H9 (cell line): Measurements from ENCODE around the gene UTP18. TPM values are rescaled to one million over a fixed set of nuclear protein-coding genes. Genes with fewer than 3 reads are reported as not detected.

ENCODE experiments used
- DNase-seq: peaks from one replicate; pipeline ENCODE4 v3.0.0-alpha.2; 2017
- H2AFZ ChIP-seq: one replicate; pipeline ENCODE4 v1.6.1; 2013; ENCODE audit warnings: mild to moderate bottlenecking, low read length, control low read depth, moderate library complexity
- H2AK5ac ChIP-seq: 2 replicates; pipeline ENCODE4 v1.6.1; 2013; ENCODE audit warnings: low read length, control low read depth, mixed read lengths; ENCODE audit not compliant: insufficient read length
- H2BK120ac ChIP-seq: one replicate; pipeline ENCODE4 v1.6.1; 2013; ENCODE audit warnings: low read depth, mild to moderate bottlenecking, low read length, control low read depth, inconsistent platforms; ENCODE audit not compliant: poor library complexity, severe bottlenecking
- H2BK12ac ChIP-seq: 2 replicates; pipeline ENCODE4 v1.6.1; 2013; ENCODE audit warnings: low read length, control low read depth, mixed read lengths, low read depth; ENCODE audit not compliant: insufficient read length
- H2BK15ac ChIP-seq: 2 replicates; pipeline ENCODE4 v1.6.1; 2013; ENCODE audit warnings: low read depth, low read length, control low read depth
- H2BK20ac ChIP-seq: one replicate; pipeline ENCODE4 v1.6.1; 2013; ENCODE audit warnings: low read depth, mild to moderate bottlenecking, low read length, control low read depth, inconsistent platforms; ENCODE audit not compliant: poor library complexity, severe bottlenecking
- H2BK5ac ChIP-seq: 2 replicates; pipeline ENCODE4 v1.6.1; 2013; ENCODE audit warnings: low read length, control low read depth, mixed read lengths; ENCODE audit not compliant: insufficient read length
- H3K14ac ChIP-seq: 2 replicates; pipeline ENCODE4 v1.6.1; 2013; ENCODE audit warnings: low read length, control low read depth; ENCODE audit not compliant: insufficient read depth
- H3K18ac ChIP-seq: 2 replicates; pipeline ENCODE4 v1.6.1; 2013; ENCODE audit warnings: low read depth, mild to moderate bottlenecking, mixed read lengths, low read length, control low read depth; ENCODE audit not compliant: insufficient read length
- H3K23ac ChIP-seq: 2 replicates; pipeline ENCODE4 v1.6.1; 2013; ENCODE audit warnings: low read length, control low read depth, mixed read lengths, low read depth; ENCODE audit not compliant: insufficient read length
- H3K23me2 ChIP-seq: 2 replicates; pipeline ENCODE4 v1.6.1; 2013; ENCODE audit warnings: low read depth, mild to moderate bottlenecking, mixed read lengths, low read length, control low read depth; ENCODE audit not compliant: insufficient read length, poor library complexity, severe bottlenecking
- H3K27ac ChIP-seq: 2 replicates; pipeline ENCODE4 v1.5.1; 2013; ENCODE audit warnings: low read length, control low read depth, mixed read lengths, low read depth; ENCODE audit not compliant: insufficient read length
- H3K27me3 ChIP-seq: 2 replicates; pipeline ENCODE4 v1.6.1; 2013; ENCODE audit warnings: low read length, control low read depth, inconsistent platforms; ENCODE audit not compliant: insufficient read depth
- H3K4ac ChIP-seq: 2 replicates; pipeline ENCODE4 v1.6.1; 2013; ENCODE audit warnings: low read depth, mild to moderate bottlenecking, control low read depth, inconsistent platforms, low read length, moderate library complexity
- H3K4me1 ChIP-seq: 2 replicates; pipeline ENCODE4 v1.6.1; 2013; ENCODE audit warnings: low read length, control low read depth, inconsistent platforms; ENCODE audit not compliant: insufficient read depth
- H3K4me2 ChIP-seq: 2 replicates; pipeline ENCODE4 v1.6.1; 2013; ENCODE audit warnings: low read length, control low read depth, mixed read lengths; ENCODE audit not compliant: insufficient read length, insufficient read depth
- H3K56ac ChIP-seq: 2 replicates; pipeline ENCODE4 v1.6.1; 2013; ENCODE audit warnings: low read depth, mild to moderate bottlenecking, mixed read lengths, low read length, control low read depth; ENCODE audit not compliant: insufficient read length
- H3K79me1 ChIP-seq: 2 replicates; pipeline ENCODE4 v1.6.1; 2013; ENCODE audit warnings: low read depth, mild to moderate bottlenecking, moderate library complexity, low read length, control low read depth, inconsistent platforms; ENCODE audit not compliant: insufficient read depth, poor library complexity, severe bottlenecking
- H3K79me2 ChIP-seq: 2 replicates; pipeline ENCODE4 v1.6.1; 2013; ENCODE audit warnings: low read length, control low read depth, inconsistent platforms; ENCODE audit not compliant: insufficient read depth
- H3K9ac ChIP-seq: 2 replicates; pipeline ENCODE4 v1.6.1; 2013; ENCODE audit warnings: low read length, control low read depth, mixed read lengths; ENCODE audit not compliant: insufficient read length; ENCODE audit errors: extremely low read depth
- H3K9me3 ChIP-seq: one replicate; pipeline ENCODE4 v1.6.1; 2013; ENCODE audit warnings: low read depth, low read length, inconsistent platforms; ENCODE audit not compliant: control insufficient read depth
- H3T11ph ChIP-seq: one replicate; pipeline ENCODE4 v1.6.1; 2013; ENCODE audit warnings: mild to moderate bottlenecking, low read length, control low read depth, inconsistent platforms
- H4K20me1 ChIP-seq: one replicate; pipeline ENCODE4 v1.6.1; 2013; ENCODE audit not compliant: control insufficient read depth, insufficient read length, insufficient read depth
- H4K5ac ChIP-seq: 2 replicates; pipeline ENCODE4 v1.6.1; 2013; ENCODE audit warnings: low read depth, mild to moderate bottlenecking, mixed read lengths, low read length, control low read depth; ENCODE audit not compliant: insufficient read length
- H4K8ac ChIP-seq: replicated peaks from 2 replicates; pipeline ENCODE4 v1.6.1; 2013; ENCODE audit warnings: low read length, control low read depth, mixed read lengths, low read depth; ENCODE audit not compliant: insufficient read length
- H4K91ac ChIP-seq: 2 replicates; pipeline ENCODE4 v1.6.1; 2013; ENCODE audit warnings: low read depth, mild to moderate bottlenecking, moderate library complexity, mixed read lengths, low read length, control low read depth; ENCODE audit not compliant: insufficient read length
- H3K27ac Mint-ChIP-seq, 3 experiments: 2 replicates in 2 of 3; 3 replicates in 1 of 3; pipeline ENCODE4 v1.8.0; 2020 to 2021; ENCODE audit warnings: mixed read lengths in 3 of 3, mild to moderate bottlenecking in 1 of 3, moderate library complexity in 1 of 3
- H3K27me3 Mint-ChIP-seq: 2 replicates; pipeline ENCODE4 v1.8.0; 2021; ENCODE audit warnings: low read depth, mild to moderate bottlenecking, moderate library complexity, mixed read lengths
- H3K36me3 Mint-ChIP-seq, 3 experiments: 2 replicates in 2 of 3; 3 replicates in 1 of 3; pipeline ENCODE4 v1.8.0; 2020 to 2021; ENCODE audit warnings: low read depth in 3 of 3, mixed read lengths in 3 of 3; ENCODE audit not compliant: insufficient read depth in 1 of 3
- H3K4me1 Mint-ChIP-seq, 2 experiments: 2 replicates each; pipeline ENCODE4 v1.8.0; 2020; ENCODE audit warnings: mixed read lengths in 2 of 2
- H3K4me3 Mint-ChIP-seq, 2 experiments: 2 replicates in 1 of 2; 3 replicates in 1 of 2; pipeline ENCODE4 v1.8.0; 2020 to 2021; ENCODE audit warnings: mild to moderate bottlenecking in 2 of 2, mixed read lengths in 2 of 2, moderate library complexity in 1 of 2
- H3K9me3 Mint-ChIP-seq, 2 experiments: 2 replicates in 1 of 2; 3 replicates in 1 of 2; pipeline ENCODE4 v1.8.0; 2020; ENCODE audit warnings: mild to moderate bottlenecking in 2 of 2, mixed read lengths in 2 of 2, moderate library complexity in 1 of 2
- CTCF ChIP-seq: fragments of 200-600 bp; sonication (generic); conservative IDR thresholded peaks from 3 replicates; pipeline ENCODE4 v1.8.0; 2021; ENCODE audit warnings: antibody characterized with exemption, mild to moderate bottlenecking
- WGBS: extraction: QIAGEN DNeasy Blood & Tissue Kit; methylation state at CpG from one replicate; pipeline ENCODE4 v1.1.7; 2013; ENCODE audit warnings: missing lambda C conversion rate, low lambda C conversion rate, mixed read lengths; ENCODE audit not compliant: insufficient read length; ENCODE audit errors: extremely low coverage; 5-methylcytosine and 5-hydroxymethylcytosine counted together
- total RNA-seq: library from RNA; stranded (reverse); gene quantifications from 2 replicates; pipeline ENCODE4 v1.2.1, GENCODE V29; 2021

Gene UTP18
- total RNA-seq, 1 experiment from 2014 or later, result 79.5 TPM

DNA sequence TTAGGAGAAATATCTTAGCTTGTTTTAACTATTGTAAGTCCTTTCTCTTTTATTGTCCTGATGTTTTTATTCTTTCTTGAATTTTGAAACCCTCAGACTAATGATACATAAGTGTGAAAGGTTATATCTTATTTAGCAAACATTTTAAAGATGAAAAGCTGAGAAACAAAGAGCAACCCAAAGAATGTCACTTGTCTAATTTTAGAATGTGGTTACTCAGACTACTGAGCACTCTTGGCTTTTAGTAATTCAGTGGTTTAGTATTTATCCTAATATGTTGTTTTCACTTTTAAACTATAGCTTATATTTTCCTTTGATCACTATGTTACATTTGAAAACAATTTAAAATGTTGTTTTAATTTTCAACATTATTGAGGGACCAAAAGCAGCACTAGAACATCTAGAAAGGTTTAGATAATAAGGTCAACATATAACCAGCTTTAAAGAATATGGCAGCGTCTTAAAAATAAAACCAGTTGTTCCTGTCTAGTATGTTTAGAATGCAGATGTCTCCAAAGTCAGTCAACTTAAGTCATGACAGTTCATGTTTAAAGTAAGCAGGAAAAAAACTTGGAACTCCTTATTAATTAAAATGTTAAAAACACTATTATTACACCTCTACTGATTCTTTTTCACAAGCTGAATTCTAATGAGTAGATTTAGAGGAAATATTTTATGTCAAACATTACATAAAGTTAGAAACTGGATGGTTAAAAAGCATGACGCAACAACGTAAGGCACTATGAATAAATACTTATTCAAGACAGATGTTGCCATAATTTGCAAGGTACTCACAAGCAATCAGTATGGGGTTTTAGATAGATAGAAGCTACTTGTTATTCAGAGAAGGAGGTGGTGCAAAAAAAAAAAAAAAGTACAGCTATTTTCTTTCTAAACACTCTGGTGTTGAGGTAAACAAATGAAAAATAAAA is 2.9 kb upstream of the UTP18 start:
- H3K4me3 Mint-ChIP-seq, result peak overlapping the region; percentile 86 to 94
- Histone ChIP-seq H2BK5ac (no peak overlapping the region), H3K27ac (no peak overlapping the region)

More for the DNA sequence above, 2.9 kb upstream of the UTP18 start:
- Mint-ChIP-seq H3K36me3 (peaks cover 32 to 71% (median 57%) of the 10 kb centered on the region in 3 experiments), H3K4me1 (peaks cover 20 to 28% of the 10 kb centered on the region in 2 experiments), H3K9me3 (no peaks in the 10 kb centered on the region), H3K27me3 (peaks cover 1% of the 10 kb centered on the region; the same call in 1 of the 2 replicates), H3K27ac (peak overlapping the region in 2 of 3 experiments; percentile 58 to 99; a peak in 3 of 7 replicates)
- H3K56ac ChIP-seq, result no peak overlapping the region
- H3K79me1 ChIP-seq, result peaks cover 2% of the 10 kb centered on the region
- no peak overlapping the region for H2BK20ac ChIP-seq
- H2BK15ac ChIP-seq, result no peak overlapping the region
- no peak overlapping the region for H3T11ph ChIP-seq
- H3K9me3 ChIP-seq, result no peaks in the 10 kb centered on the region
- H3K18ac ChIP-seq, result no peak overlapping the region
- no peak overlapping the region for H4K8ac ChIP-seq
- no peak overlapping the region for H3K4me2 ChIP-seq
- H4K91ac ChIP-seq, result no peak overlapping the region
- H3K79me2 ChIP-seq, result peaks cover 35% of the 10 kb centered on the region
- H3K23me2 ChIP-seq, result peaks cover 13% of the 10 kb centered on the region
- no peak for DNase-seq
- peaks cover 4% of the 10 kb centered on the region; the same call in 1 of the 2 replicates for H3K4me1 ChIP-seq
- H3K14ac ChIP-seq, result no peak overlapping the region
- WGBS, result no CpG with 5 or more reads among the region's 3 CpGs
- H3K27me3 ChIP-seq, result no peaks in the 10 kb centered on the region
- H2BK120ac ChIP-seq, result no peak overlapping the region
- H2AK5ac ChIP-seq, result no peak overlapping the region
- no peak overlapping the region for H3K23ac ChIP-seq
- H4K20me1 ChIP-seq, result no peaks in the 10 kb centered on the region
- H2BK12ac ChIP-seq, result no peak overlapping the region
- H2AFZ ChIP-seq, result no peak overlapping the region
- H3K9ac ChIP-seq, result no peak overlapping the region
- TF ChIP-seq CTCF, result no peak
- H4K5ac ChIP-seq, result no peak overlapping the region
- no peak overlapping the region for H3K4ac ChIP-seq
